NCI-H1417 treated with DMSO at 0.1 percent for 48 hours (cell line): ENCODE data around the gene PLEKHH2.

ENCODE experiments used
- DNase-seq: peaks from one replicate; lab custom pipeline; 2025; lab: John Stamatoyannopoulos, UW

The PLEKHH2 gene

GRCh38 chr2:43763091-43763490, 126.0 kb downstream of the PLEKHH2 start:
- DNase-seq: no peak

GRCh38 chr2:43764086-43764705, 127.1 kb downstream of the PLEKHH2 start:
- DNase-seq: no peak

- DNase-seq: no peak
These were observed 128.9 kb downstream of the PLEKHH2 start for GRCh38 chr2:43766006-43766405.

- DNase-seq: peak; percentile 76
These were observed 137.0 kb downstream of the PLEKHH2 start, which contains the start of gene DYNC2LI1 for GRCh38 chr2:43773876-43774613. DYNC2LI1 (plus strand) TSS chr2:43774039; CDS start chr2:43774139, 100 bp downstream.

- DNase-seq: peak; percentile 20
These were observed 137.6 kb downstream of the PLEKHH2 start for GRCh38 chr2:43774617-43775016.

- DNase-seq: no peak
These were observed 139.3 kb downstream of the PLEKHH2 start for GRCh38 chr2:43776324-43776723.

GRCh38 chr2:43777306-43777926, 140.4 kb downstream of the PLEKHH2 start:
- DNase-seq: no peak

- DNase-seq: no peak
These were observed 141.2 kb downstream of the PLEKHH2 start for GRCh38 chr2:43778233-43778632.

- DNase-seq: no peak
These were observed 150.8 kb downstream of the PLEKHH2 start for GRCh38 chr2:43787895-43788294.

- DNase-seq: no peak
These were observed 151.6 kb downstream of the PLEKHH2 start for GRCh38 chr2:43788646-43789045.

GRCh38 chr2:43790147-43790546, 153.1 kb downstream of the PLEKHH2 start:
- DNase-seq: no peak

GRCh38 chr2:43791035-43791765, 154.1 kb downstream of the PLEKHH2 start:
- no peak for DNase-seq

GRCh38 chr2:43792653-43793052, 155.6 kb downstream of the PLEKHH2 start:
- DNase-seq: no peak

GRCh38 chr2:43794956-43795355, 157.9 kb downstream of the PLEKHH2 start:
- DNase-seq: no peak

GRCh38 chr2:43796206-43796605, 159.1 kb downstream of the PLEKHH2 start:
- no peak for DNase-seq

- no peak for DNase-seq
These were observed 161.2 kb downstream of the PLEKHH2 start for GRCh38 chr2:43798300-43798699.

GRCh38 chr2:43800894-43801293, 163.8 kb downstream of the PLEKHH2 start:
- no peak for DNase-seq

GRCh38 chr2:43802135-43802534, 165.1 kb downstream of the PLEKHH2 start:
- no peak for DNase-seq

GRCh38 chr2:43803113-43803512, 166.1 kb downstream of the PLEKHH2 start:
- DNase-seq: no peak

GRCh38 chr2:43806719-43807031, 169.6 kb downstream of the PLEKHH2 start:
- no peak for DNase-seq

GRCh38 chr2:43810452-43810851, 173.4 kb downstream of the PLEKHH2 start:
- DNase-seq: no peak

GRCh38 chr2:43810888-43811287, 173.8 kb downstream of the PLEKHH2 start:
- no peak for DNase-seq

GRCh38 chr2:43812006-43812405, 174.9 kb downstream of the PLEKHH2 start:
- DNase-seq: no peak
